IgD-negative memory B cell (primary cell): ENCODE data around the gene CPSF2. TPM values are rescaled to one million over a fixed set of nuclear protein-coding genes. Genes with fewer than 3 reads are reported as not detected.
"Not testable (repeated sequence)": the region's sequence is repeated elsewhere in the genome, so short reads cannot be mapped to it uniquely, and the experiment has no call there.

Experiments used
- H3K27ac Mint-ChIP-seq, 3 donors: one replicate each; pipeline ENCODE4 v1.8.0; 2020 to 2022; ENCODE audit warnings: mild to moderate bottlenecking in 3 of 3, mixed read lengths in 3 of 3, moderate library complexity in 1 of 3
- H3K27me3 Mint-ChIP-seq: one replicate; pipeline ENCODE4 v1.8.0; 2021; ENCODE audit warnings: mixed read lengths
- H3K36me3 Mint-ChIP-seq: one replicate; pipeline ENCODE4 v1.8.0; 2020; ENCODE audit warnings: mild to moderate bottlenecking, mixed read lengths
- H3K4me1 Mint-ChIP-seq, 3 donors: one replicate each; pipeline ENCODE4 v1.8.0; 2020 to 2022; ENCODE audit warnings: mixed read lengths in 3 of 3, mild to moderate bottlenecking in 1 of 3
- H3K4me3 Mint-ChIP-seq, 4 donors: one replicate each; pipeline ENCODE4 v1.8.0; 2020 to 2022; ENCODE audit warnings: mild to moderate bottlenecking in 4 of 4, mixed read lengths in 4 of 4, moderate library complexity in 3 of 4
- H3K9me3 Mint-ChIP-seq, 3 donors: one replicate each; pipeline ENCODE4 v1.8.0; 2020 to 2021; ENCODE audit warnings: mixed read lengths in 3 of 3, mild to moderate bottlenecking in 1 of 3
- polyA plus RNA-seq: library from polyadenylated mRNA; unstranded; fragments of 300-500 nt; fragmentation: Illumina TruSeq; gene quantifications from one replicate; pipeline ENCODE4 v1.2.3, GENCODE V29; 2021

The CPSF2 gene
- polyA plus RNA-seq, 1 donor from 2014 or later: 27.7 TPM

- H3K27me3 Mint-ChIP-seq, H3K9me3 Mint-ChIP-seq, H3K36me3 Mint-ChIP-seq, H3K4me3 Mint-ChIP-seq, H3K4me1 Mint-ChIP-seq, H3K27ac Mint-ChIP-seq: not testable (repeated sequence)
Observed at GRCh38 chr14:92187616-92188015, 65.8 kb downstream of the CPSF2 start.

DNA sequence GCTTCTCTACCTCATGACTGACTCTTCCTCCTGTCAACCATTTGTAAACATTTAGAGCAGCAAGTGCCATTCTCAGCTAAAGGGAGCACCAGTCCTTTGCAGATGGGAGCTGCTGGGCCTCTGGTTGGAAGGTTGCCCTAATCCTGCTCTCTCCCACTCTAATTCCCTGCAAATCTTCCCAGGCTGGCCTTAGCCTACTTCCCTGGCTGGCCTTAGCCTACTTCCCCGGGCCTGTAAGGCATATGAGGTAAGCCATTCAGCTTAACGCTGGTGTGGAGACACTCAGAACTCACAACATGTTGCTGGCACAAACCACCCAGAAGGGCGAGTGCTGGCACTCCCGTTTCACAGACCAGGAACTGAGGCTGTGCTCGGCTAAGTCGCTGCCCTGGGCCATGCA lies 69.0 kb downstream of the CPSF2 start:
- H3K9me3 Mint-ChIP-seq: peaks cover 0 to 4% (median 2%) of the 10 kb centered on the region in 3 donors
- H3K36me3 Mint-ChIP-seq: no peaks in the 10 kb centered on the region
- H3K4me3 Mint-ChIP-seq: no peak overlapping the region
- no peak overlapping the region for H3K27ac Mint-ChIP-seq
- H3K27me3 Mint-ChIP-seq: peaks cover 8% of the 10 kb centered on the region
- H3K4me1 Mint-ChIP-seq: no peaks in the 10 kb centered on the region

GRCh38 chr14:92198804-92199203 lies 77.0 kb downstream of the CPSF2 start:
- H3K9me3 Mint-ChIP-seq: peaks cover 0 to 2% (median 0%) of the 10 kb centered on the region in 3 donors
- H3K36me3 Mint-ChIP-seq: no peaks in the 10 kb centered on the region
- no peaks in the 10 kb centered on the region for H3K4me1 Mint-ChIP-seq
- no peak overlapping the region for H3K4me3 Mint-ChIP-seq
- no peak overlapping the region for H3K27ac Mint-ChIP-seq
- H3K27me3 Mint-ChIP-seq: peaks cover 7% of the 10 kb centered on the region

DNA sequence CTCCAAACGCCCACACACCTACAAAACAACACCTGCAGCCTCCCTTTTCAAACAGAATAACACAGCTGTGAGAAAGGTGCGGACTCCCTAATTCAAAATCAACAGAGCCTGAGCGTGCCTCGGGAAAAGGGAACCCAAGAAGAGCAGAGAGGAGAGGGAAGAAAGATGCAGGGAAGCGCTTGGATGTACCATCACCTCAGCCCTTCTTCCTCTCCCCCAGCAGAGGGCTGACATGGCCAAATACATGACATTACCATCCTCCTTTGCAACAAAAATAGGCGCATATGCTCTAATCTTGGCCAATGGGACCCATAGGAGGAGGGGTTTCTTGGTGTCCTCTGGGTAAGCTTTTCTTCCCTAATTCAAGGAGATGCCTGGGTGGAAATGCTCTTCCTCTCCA lies 78.0 kb downstream of the CPSF2 start:
- H3K4me3 Mint-ChIP-seq: no peak overlapping the region
- H3K4me1 Mint-ChIP-seq: no peaks in the 10 kb centered on the region
- no peaks in the 10 kb centered on the region for H3K36me3 Mint-ChIP-seq
- peaks cover 7% of the 10 kb centered on the region for H3K27me3 Mint-ChIP-seq
- no peak overlapping the region for H3K27ac Mint-ChIP-seq
- H3K9me3 Mint-ChIP-seq: peaks cover 0 to 2% (median 0%) of the 10 kb centered on the region in 3 donors

DNA sequence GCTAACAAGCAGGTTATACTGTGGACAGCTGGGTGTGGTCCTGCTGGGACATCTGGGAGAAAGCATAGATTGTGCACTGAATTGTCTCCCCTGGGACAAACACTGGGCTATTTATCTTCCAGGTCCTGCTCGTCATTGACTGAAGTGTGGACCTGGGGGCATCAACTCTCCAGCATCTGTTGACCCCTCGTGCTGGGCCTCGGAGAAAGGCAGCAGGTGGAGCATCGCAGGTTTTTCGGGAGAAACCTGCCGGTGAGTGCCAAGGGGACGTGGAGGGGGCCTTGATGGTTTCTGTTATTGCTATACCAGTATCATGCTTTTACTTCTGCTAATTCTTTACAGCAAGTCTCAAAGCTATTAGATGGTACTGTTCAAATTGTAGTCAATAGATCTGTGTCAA lies 81.3 kb downstream of the CPSF2 start:
- Mint-ChIP-seq H3K9me3 (no peaks in the 10 kb centered on the region), H3K4me1 (no peaks in the 10 kb centered on the region), H3K36me3 (no peaks in the 10 kb centered on the region), H3K27ac (no peak overlapping the region), H3K4me3 (no peak overlapping the region), H3K27me3 (peaks cover 11% of the 10 kb centered on the region)

- Mint-ChIP-seq H3K4me1 (no peaks in the 10 kb centered on the region), H3K36me3 (no peaks in the 10 kb centered on the region), H3K9me3 (no peaks in the 10 kb centered on the region), H3K27me3 (peaks cover 11% of the 10 kb centered on the region), H3K4me3 (no peak overlapping the region), H3K27ac (no peak overlapping the region)
Observed at GRCh38 chr14:92204792-92205191, 83.0 kb downstream of the CPSF2 start.

- Mint-ChIP-seq H3K4me1 (no peaks in the 10 kb centered on the region), H3K27ac (no peak overlapping the region), H3K27me3 (peaks cover 11% of the 10 kb centered on the region), H3K4me3 (no peak overlapping the region), H3K9me3 (peaks cover 0 to 4% (median 0%) of the 10 kb centered on the region in 3 donors), H3K36me3 (peaks cover 2% of the 10 kb centered on the region)
Observed at GRCh38 chr14:92207012-92207927, 85.5 kb downstream of the CPSF2 start.

DNA sequence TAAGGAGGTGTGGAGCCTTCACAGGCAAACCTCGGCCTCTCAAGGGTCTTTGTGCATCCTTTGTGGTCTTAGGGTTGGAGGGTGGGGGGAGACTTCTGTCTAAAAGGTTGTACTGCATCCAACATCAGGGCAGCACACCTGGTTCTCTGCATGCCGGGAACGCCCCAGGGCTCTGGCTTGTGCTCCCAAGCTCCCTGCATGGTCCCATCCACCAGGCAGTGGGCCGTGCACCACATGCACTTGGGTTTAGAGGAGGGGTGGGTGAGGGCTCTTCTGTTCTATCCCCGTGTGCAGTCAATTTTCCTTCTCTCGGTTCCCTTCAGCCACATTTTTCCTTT lies 86.1 kb downstream of the CPSF2 start:
- peaks cover 2% of the 10 kb centered on the region for H3K36me3 Mint-ChIP-seq
- H3K27ac Mint-ChIP-seq: no peak overlapping the region

GRCh38 chr14:92209141-92209540 lies 87.4 kb downstream of the CPSF2 start:
- no peak overlapping the region for H3K27ac Mint-ChIP-seq
- peaks cover 13% of the 10 kb centered on the region for H3K27me3 Mint-ChIP-seq
- H3K9me3 Mint-ChIP-seq: peaks cover 0 to 15% (median 5%) of the 10 kb centered on the region in 3 donors
- peak overlapping the region in 1 of 4 donors; percentile 62 for H3K4me3 Mint-ChIP-seq
- no peaks in the 10 kb centered on the region for H3K4me1 Mint-ChIP-seq
- H3K36me3 Mint-ChIP-seq: peaks cover 2% of the 10 kb centered on the region

More for the DNA sequence above, 86.1 kb downstream of the CPSF2 start:
- no peaks in the 10 kb centered on the region for H3K4me1 Mint-ChIP-seq
- H3K4me3 Mint-ChIP-seq: no peak overlapping the region
- peaks cover 0 to 7% (median under 1%) of the 10 kb centered on the region in 3 donors for H3K9me3 Mint-ChIP-seq
- peaks cover 11% of the 10 kb centered on the region for H3K27me3 Mint-ChIP-seq

- peaks cover 0 to 15% (median 5%) of the 10 kb centered on the region in 3 donors for H3K9me3 Mint-ChIP-seq
- not testable (repeated sequence) for H3K27me3 Mint-ChIP-seq, H3K36me3 Mint-ChIP-seq, H3K4me3 Mint-ChIP-seq, H3K4me1 Mint-ChIP-seq, H3K27ac Mint-ChIP-seq
Observed at GRCh38 chr14:92213125-92213524, 91.4 kb downstream of the CPSF2 start.

- Mint-ChIP-seq H3K4me1 (no peaks in the 10 kb centered on the region), H3K27me3 (peaks cover 2% of the 10 kb centered on the region), H3K27ac (no peak overlapping the region), H3K4me3 (no peak overlapping the region), H3K36me3 (no peaks in the 10 kb centered on the region), H3K9me3 (peaks cover 0 to 15% (median 7%) of the 10 kb centered on the region in 3 donors)
Observed at GRCh38 chr14:92215579-92215978, 93.8 kb downstream of the CPSF2 start.

- peaks cover 0 to 8% (median 6%) of the 10 kb centered on the region in 3 donors for H3K9me3 Mint-ChIP-seq
- no peaks in the 10 kb centered on the region for H3K4me1 Mint-ChIP-seq
- H3K36me3 Mint-ChIP-seq: no peaks in the 10 kb centered on the region
- H3K4me3 Mint-ChIP-seq: no peak overlapping the region
- peaks cover 7% of the 10 kb centered on the region for H3K27me3 Mint-ChIP-seq
- H3K27ac Mint-ChIP-seq: no peak overlapping the region
Observed at GRCh38 chr14:92217936-92218335, 96.2 kb downstream of the CPSF2 start.

Other genes with a start within 250 kb of the CPSF2 start
- 4.2 TPM for gene FBLN5, start 174.3 kb upstream of the CPSF2 start, polyA plus RNA-seq
- gene TRIP11, start 81.9 kb upstream of the CPSF2 start, polyA plus RNA-seq: 74.3 TPM
- 22.7 TPM for gene ATXN3, start 15.4 kb upstream of the CPSF2 start, polyA plus RNA-seq
- 279 TPM for gene NDUFB1, start 263 bp upstream of the CPSF2 start, polyA plus RNA-seq
- not detected for gene SLC24A4, start 201.2 kb downstream of the CPSF2 start, polyA plus RNA-seq